Endothelial cell of umbilical vein (primary cell): ENCODE measurements around the gene GCGR. TPM values are rescaled to one million over a fixed set of nuclear protein-coding genes. Genes with fewer than 3 reads are reported as not detected.

Source experiments
- BruUV-seq: library from RNA; stranded (reverse); fragments of 400-500 nt; replicated peaks from 2 replicates; lab custom pipeline; 2021; lab: Mats Ljungman, UMichigan
- CTCF ChIA-PET: fragments of 300-600, 350-600 bp; sonication (Branson Sonifier 250); formaldehyde crosslinking; loops from one replicate; lab custom pipeline; 2021; ENCODE audit warnings: antibody characterized with exemption, inconsistent platforms; lab: Charles Lee
- POLR2A ChIA-PET: fragments of 300-600, 350-600 bp; sonication (Branson Sonifier 250); formaldehyde crosslinking; loops from one replicate; lab custom pipeline; 2021; ENCODE audit warnings: antibody characterized with exemption, inconsistent platforms; lab: Charles Lee
- DNase-seq: peaks from one replicate; pipeline ENCODE4 v3.0.0-alpha.2; 2011; ENCODE audit warnings: low read depth, low spot score
- FAIRE-seq: peaks from 2 replicates; lab custom pipeline; 2011; peaks lifted over from hg19 to GRCh38; lab: Jason Lieb, UNC
- H2AFZ ChIP-seq: 2 replicates; pipeline ENCODE4 v1.6.0; 2012; ENCODE audit warnings: low read depth, low read length, control low read depth, inconsistent platforms
- H3K27ac ChIP-seq: 2 replicates; pipeline ENCODE4 v1.5.1; 2011; ENCODE audit warnings: low read depth, mild to moderate bottlenecking, control low read depth, low read length, moderate library complexity; ENCODE audit not compliant: insufficient read depth
- H3K27me3 ChIP-seq, 2 experiments: 2 replicates each; pipeline versions ENCODE4 v1.6.0 to v1.6.1; 2011; ENCODE audit warnings: low read length in 2 of 2, mixed read lengths in 1 of 2; ENCODE audit not compliant: control insufficient read depth in 2 of 2, insufficient read depth in 2 of 2
- H3K36me3 ChIP-seq, 2 experiments: 2 replicates in 1 of 2; 3 replicates in 1 of 2; pipeline ENCODE4 v1.5.1; 2011; ENCODE audit warnings: low read length in 2 of 2, mild to moderate bottlenecking in 1 of 2, moderate library complexity in 1 of 2; ENCODE audit not compliant: control insufficient read depth in 2 of 2, insufficient read depth in 2 of 2; ENCODE audit errors: extremely low read depth in 1 of 2
- H3K4me1 ChIP-seq: 3 replicates; pipeline ENCODE4 v1.5.1; 2011; ENCODE audit warnings: mild to moderate bottlenecking, low read length; ENCODE audit not compliant: control insufficient read depth, insufficient read depth; ENCODE audit errors: extremely low read depth
- H3K4me2 ChIP-seq: 2 replicates; pipeline ENCODE4 v1.6.1; 2011; ENCODE audit warnings: low read length, control low read depth, mixed read lengths; ENCODE audit not compliant: insufficient read depth
- H3K4me3 ChIP-seq, 3 experiments: fragments of 200-600 bp in 1 of 3; sonication (generic), shearing (Covaris generic) in 1 of 3; replicated peaks in 1 of 3; 2 replicates each; pipeline ENCODE4 v1.5.1; 2011 to 2016; ENCODE audit warnings: control low read depth in 3 of 3, low read length in 3 of 3, mild to moderate bottlenecking in 2 of 3, inconsistent platforms in 1 of 3, low read depth in 1 of 3, moderate library complexity in 1 of 3; ENCODE audit not compliant: insufficient read depth in 1 of 3
- H3K79me2 ChIP-seq: 2 replicates; pipeline ENCODE4 v1.6.0; 2012; ENCODE audit warnings: low read length, inconsistent platforms; ENCODE audit not compliant: control insufficient read depth, insufficient read depth
- H3K9ac ChIP-seq: replicated peaks from 2 replicates; pipeline ENCODE3; 2011; ENCODE audit warnings: low read length, control low read depth; ENCODE audit not compliant: insufficient read depth; ENCODE audit errors: extremely low read depth
- H3K9me1 ChIP-seq: replicated peaks from 3 replicates; pipeline ENCODE4 v1.6.0; 2011; ENCODE audit warnings: mild to moderate bottlenecking, low read length; ENCODE audit not compliant: control insufficient read depth, insufficient read depth; ENCODE audit errors: extremely low read depth
- H3K9me3 ChIP-seq: replicated peaks from 2 replicates; pipeline ENCODE4 v1.5.1; 2012; ENCODE audit warnings: low read length, inconsistent platforms; ENCODE audit not compliant: control insufficient read depth, insufficient read depth
- H4K20me1 ChIP-seq: replicated peaks from 2 replicates; pipeline ENCODE3; 2011; ENCODE audit warnings: mild to moderate bottlenecking, low read length; ENCODE audit not compliant: control insufficient read depth, insufficient read depth; ENCODE audit errors: extremely low read depth
- EZH2 ChIP-seq: IDR thresholded peaks from 2 replicates; pipeline ENCODE4 v1.6.1; 2012; ENCODE audit warnings: borderline replicate concordance, low read depth, mild to moderate bottlenecking, moderate library complexity, low read length, inconsistent platforms; ENCODE audit not compliant: severe bottlenecking
- FOS ChIP-seq: IDR thresholded peaks from 2 replicates; pipeline ENCODE4 v1.6.1; 2011; ENCODE audit warnings: mild to moderate bottlenecking, low read length, moderate library complexity, borderline replicate concordance; ENCODE audit not compliant: insufficient read depth
- GATA2 ChIP-seq: IDR thresholded peaks from 2 replicates; pipeline ENCODE4 v1.7.0; 2011; ENCODE audit warnings: low read depth, mild to moderate bottlenecking, moderate library complexity, mixed read lengths, low read length; ENCODE audit not compliant: insufficient read length, insufficient read depth
- JUN ChIP-seq: IDR thresholded peaks from 2 replicates; pipeline ENCODE4 v1.6.1; 2011; ENCODE audit warnings: borderline replicate concordance, low read depth; ENCODE audit not compliant: insufficient read length, insufficient read depth
- MAX ChIP-seq: IDR thresholded peaks from 2 replicates; pipeline ENCODE4 v1.6.1; 2011; ENCODE audit not compliant: insufficient read depth, insufficient read length
- MYC ChIP-seq: IDR thresholded peaks from one replicate; pipeline ENCODE4 v1.6.1; 2011; ENCODE audit warnings: mild to moderate bottlenecking, low read depth, low read length
- POLR2A ChIP-seq: IDR thresholded peaks from 2 replicates; pipeline ENCODE4 v1.6.1; 2012; ENCODE audit warnings: low read depth, mild to moderate bottlenecking, control low read depth, low read length
- POLR2AphosphoS5 ChIP-seq: IDR thresholded peaks from 2 replicates; pipeline ENCODE4 v1.6.1; 2012; ENCODE audit warnings: low read depth, mild to moderate bottlenecking, control low read depth, low read length, moderate library complexity; ENCODE audit not compliant: insufficient read depth
- dilution Hi-C: fragments of 300-500 bp; cut with MboI; formaldehyde crosslinking; loops from one replicate; pipeline ENCODE4 v1.15.0; 2019; ENCODE audit warnings: low sequenced_read_pairs; ENCODE audit not compliant: extremely low pct_ligation_motif_present
- intact Hi-C: fragments of 100-400 bp; cut with micrococcal nuclease; formaldehyde crosslinking; loops from one replicate; pipeline ENCODE4 v1.10.0; 2022
- polyA plus RNA-seq, 4 experiments: library from polyadenylated mRNA; depleted of rRNA in 3 of 4; stranded (reverse) in 3 of 4; unstranded in 1 of 4; fragments of >200 nt; gene quantifications; 2 replicates each; pipeline versions ENCODE4 v1.2.1 to v1.2.3, GENCODE V29; 2011 to 2012; ENCODE audit warnings: missing spikeins in 1 of 4
- total RNA-seq: library from RNA; stranded (reverse); gene quantifications from 2 replicates; pipeline ENCODE4 v1.2.3, GENCODE V29; 2021
- TF ChIP-seq, protein P1 (sequence below), 2 donors: IDR thresholded peaks; 1 replicate in 1 of 2; 2 replicates in 1 of 2; pipeline ENCODE4 v1.5.1; 2011; ENCODE audit warnings: low read length in 2 of 2, mild to moderate bottlenecking in 2 of 2, moderate library complexity in 2 of 2, control low read depth in 1 of 2, inconsistent platforms in 1 of 2, low read depth in 1 of 2; ENCODE audit not compliant: insufficient read depth in 1 of 2; ENCODE audit errors: extremely low read depth in 1 of 2

GCGR gene
- total and polyA plus RNA-seq, 2 donors (not counting 3 experiments of a cell fraction or from before 2014, with no cell fraction given) = not detected

- no peak overlapping the region for H3K4me2 ChIP-seq
- H3K27me3 ChIP-seq = no peaks in the 10 kb centered on the region
- no peak overlapping the region for H3K9ac ChIP-seq
- no peaks in the 10 kb centered on the region for H3K9me1 ChIP-seq
- DNase-seq (no peak), FAIRE-seq (no peak)
- BruUV-seq = no TSS peak
- H3K36me3 ChIP-seq = peaks cover 24 to 52% of the 10 kb centered on the region in 2 experiments
- no peak overlapping the region for H2AFZ ChIP-seq
- H3K9me3 ChIP-seq = no peaks in the 10 kb centered on the region
- no peak overlapping the region for H3K27ac ChIP-seq
- H3K4me3 ChIP-seq = no peak overlapping the region
- no peak for TF ChIP-seq MAX
- TF ChIP-seq POLR2AphosphoS5 = no peak
- TF ChIP-seq FOS = no peak
- TF ChIP-seq, protein P1, sequence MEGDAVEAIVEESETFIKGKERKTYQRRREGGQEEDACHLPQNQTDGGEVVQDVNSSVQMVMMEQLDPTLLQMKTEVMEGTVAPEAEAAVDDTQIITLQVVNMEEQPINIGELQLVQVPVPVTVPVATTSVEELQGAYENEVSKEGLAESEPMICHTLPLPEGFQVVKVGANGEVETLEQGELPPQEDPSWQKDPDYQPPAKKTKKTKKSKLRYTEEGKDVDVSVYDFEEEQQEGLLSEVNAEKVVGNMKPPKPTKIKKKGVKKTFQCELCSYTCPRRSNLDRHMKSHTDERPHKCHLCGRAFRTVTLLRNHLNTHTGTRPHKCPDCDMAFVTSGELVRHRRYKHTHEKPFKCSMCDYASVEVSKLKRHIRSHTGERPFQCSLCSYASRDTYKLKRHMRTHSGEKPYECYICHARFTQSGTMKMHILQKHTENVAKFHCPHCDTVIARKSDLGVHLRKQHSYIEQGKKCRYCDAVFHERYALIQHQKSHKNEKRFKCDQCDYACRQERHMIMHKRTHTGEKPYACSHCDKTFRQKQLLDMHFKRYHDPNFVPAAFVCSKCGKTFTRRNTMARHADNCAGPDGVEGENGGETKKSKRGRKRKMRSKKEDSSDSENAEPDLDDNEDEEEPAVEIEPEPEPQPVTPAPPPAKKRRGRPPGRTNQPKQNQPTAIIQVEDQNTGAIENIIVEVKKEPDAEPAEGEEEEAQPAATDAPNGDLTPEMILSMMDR (IDR thresholded peaks at IDR 0.05; ENCODE audit: extremely low read depth in 1 of 2, insufficient read depth in 1 of 2, low read depth in 1 of 2, low read length in 2 of 2) = no peak
- no peak for TF ChIP-seq GATA2
- no peak for TF ChIP-seq POLR2A
- TF ChIP-seq JUN = no peak
- TF ChIP-seq MYC = no peak
- no peak for TF ChIP-seq EZH2
- CTCF ChIA-PET = interaction anchor here (1.2 kb wide), 1 partner anchor 320 kb away, joined by 3 read pairs; no protein-coding TSS in a partner anchor
- dilution Hi-C loops = no loop called here
- H4K20me1 ChIP-seq = no peaks in the 10 kb centered on the region
- intact Hi-C loops = no loop called here
- H3K4me1 ChIP-seq = no peaks in the 10 kb centered on the region
- POLR2A ChIA-PET = no interaction called here
- H3K79me2 ChIP-seq = no peaks in the 10 kb centered on the region
These were observed 39.9 kb downstream of the GCGR start for GRCh38 chr17:81843713-81844326.
